H9 (cell line): ENCODE results near the gene NEURL1. TPM values are rescaled to one million over a fixed set of nuclear protein-coding genes. Genes with fewer than 3 reads are reported as not detected.

Experiments
- DNase-seq: peaks from one replicate; pipeline ENCODE4 v3.0.0-alpha.2; 2017
- H2AFZ ChIP-seq: one replicate; pipeline ENCODE4 v1.6.1; 2013; ENCODE audit warnings: mild to moderate bottlenecking, low read length, control low read depth, moderate library complexity
- H2AK5ac ChIP-seq: 2 replicates; pipeline ENCODE4 v1.6.1; 2013; ENCODE audit warnings: low read length, control low read depth, mixed read lengths; ENCODE audit not compliant: insufficient read length
- H2BK120ac ChIP-seq: one replicate; pipeline ENCODE4 v1.6.1; 2013; ENCODE audit warnings: low read depth, mild to moderate bottlenecking, low read length, control low read depth, inconsistent platforms; ENCODE audit not compliant: poor library complexity, severe bottlenecking
- H2BK12ac ChIP-seq: 2 replicates; pipeline ENCODE4 v1.6.1; 2013; ENCODE audit warnings: low read length, control low read depth, mixed read lengths, low read depth; ENCODE audit not compliant: insufficient read length
- H2BK15ac ChIP-seq: 2 replicates; pipeline ENCODE4 v1.6.1; 2013; ENCODE audit warnings: low read depth, low read length, control low read depth
- H2BK20ac ChIP-seq: one replicate; pipeline ENCODE4 v1.6.1; 2013; ENCODE audit warnings: low read depth, mild to moderate bottlenecking, low read length, control low read depth, inconsistent platforms; ENCODE audit not compliant: poor library complexity, severe bottlenecking
- H2BK5ac ChIP-seq: 2 replicates; pipeline ENCODE4 v1.6.1; 2013; ENCODE audit warnings: low read length, control low read depth, mixed read lengths; ENCODE audit not compliant: insufficient read length
- H3K14ac ChIP-seq: 2 replicates; pipeline ENCODE4 v1.6.1; 2013; ENCODE audit warnings: low read length, control low read depth; ENCODE audit not compliant: insufficient read depth
- H3K18ac ChIP-seq: 2 replicates; pipeline ENCODE4 v1.6.1; 2013; ENCODE audit warnings: low read depth, mild to moderate bottlenecking, mixed read lengths, low read length, control low read depth; ENCODE audit not compliant: insufficient read length
- H3K23ac ChIP-seq: 2 replicates; pipeline ENCODE4 v1.6.1; 2013; ENCODE audit warnings: low read length, control low read depth, mixed read lengths, low read depth; ENCODE audit not compliant: insufficient read length
- H3K23me2 ChIP-seq: 2 replicates; pipeline ENCODE4 v1.6.1; 2013; ENCODE audit warnings: low read depth, mild to moderate bottlenecking, mixed read lengths, low read length, control low read depth; ENCODE audit not compliant: insufficient read length, poor library complexity, severe bottlenecking
- H3K27ac ChIP-seq: 2 replicates; pipeline ENCODE4 v1.5.1; 2013; ENCODE audit warnings: low read length, control low read depth, mixed read lengths, low read depth; ENCODE audit not compliant: insufficient read length
- H3K27me3 ChIP-seq: 2 replicates; pipeline ENCODE4 v1.6.1; 2013; ENCODE audit warnings: low read length, control low read depth, inconsistent platforms; ENCODE audit not compliant: insufficient read depth
- H3K4ac ChIP-seq: 2 replicates; pipeline ENCODE4 v1.6.1; 2013; ENCODE audit warnings: low read depth, mild to moderate bottlenecking, control low read depth, inconsistent platforms, low read length, moderate library complexity
- H3K4me1 ChIP-seq: 2 replicates; pipeline ENCODE4 v1.6.1; 2013; ENCODE audit warnings: low read length, control low read depth, inconsistent platforms; ENCODE audit not compliant: insufficient read depth
- H3K4me2 ChIP-seq: 2 replicates; pipeline ENCODE4 v1.6.1; 2013; ENCODE audit warnings: low read length, control low read depth, mixed read lengths; ENCODE audit not compliant: insufficient read length, insufficient read depth
- H3K56ac ChIP-seq: 2 replicates; pipeline ENCODE4 v1.6.1; 2013; ENCODE audit warnings: low read depth, mild to moderate bottlenecking, mixed read lengths, low read length, control low read depth; ENCODE audit not compliant: insufficient read length
- H3K79me1 ChIP-seq: 2 replicates; pipeline ENCODE4 v1.6.1; 2013; ENCODE audit warnings: low read depth, mild to moderate bottlenecking, moderate library complexity, low read length, control low read depth, inconsistent platforms; ENCODE audit not compliant: insufficient read depth, poor library complexity, severe bottlenecking
- H3K79me2 ChIP-seq: 2 replicates; pipeline ENCODE4 v1.6.1; 2013; ENCODE audit warnings: low read length, control low read depth, inconsistent platforms; ENCODE audit not compliant: insufficient read depth
- H3K9ac ChIP-seq: 2 replicates; pipeline ENCODE4 v1.6.1; 2013; ENCODE audit warnings: low read length, control low read depth, mixed read lengths; ENCODE audit not compliant: insufficient read length; ENCODE audit errors: extremely low read depth
- H3K9me3 ChIP-seq: one replicate; pipeline ENCODE4 v1.6.1; 2013; ENCODE audit warnings: low read depth, low read length, inconsistent platforms; ENCODE audit not compliant: control insufficient read depth
- H3T11ph ChIP-seq: one replicate; pipeline ENCODE4 v1.6.1; 2013; ENCODE audit warnings: mild to moderate bottlenecking, low read length, control low read depth, inconsistent platforms
- H4K20me1 ChIP-seq: one replicate; pipeline ENCODE4 v1.6.1; 2013; ENCODE audit not compliant: control insufficient read depth, insufficient read length, insufficient read depth
- H4K5ac ChIP-seq: 2 replicates; pipeline ENCODE4 v1.6.1; 2013; ENCODE audit warnings: low read depth, mild to moderate bottlenecking, mixed read lengths, low read length, control low read depth; ENCODE audit not compliant: insufficient read length
- H4K8ac ChIP-seq: replicated peaks from 2 replicates; pipeline ENCODE4 v1.6.1; 2013; ENCODE audit warnings: low read length, control low read depth, mixed read lengths, low read depth; ENCODE audit not compliant: insufficient read length
- H4K91ac ChIP-seq: 2 replicates; pipeline ENCODE4 v1.6.1; 2013; ENCODE audit warnings: low read depth, mild to moderate bottlenecking, moderate library complexity, mixed read lengths, low read length, control low read depth; ENCODE audit not compliant: insufficient read length
- H3K27ac Mint-ChIP-seq, 3 experiments: 2 replicates in 2 of 3; 3 replicates in 1 of 3; pipeline ENCODE4 v1.8.0; 2020 to 2021; ENCODE audit warnings: mixed read lengths in 3 of 3, mild to moderate bottlenecking in 1 of 3, moderate library complexity in 1 of 3
- H3K27me3 Mint-ChIP-seq: 2 replicates; pipeline ENCODE4 v1.8.0; 2021; ENCODE audit warnings: low read depth, mild to moderate bottlenecking, moderate library complexity, mixed read lengths
- H3K36me3 Mint-ChIP-seq, 3 experiments: 2 replicates in 2 of 3; 3 replicates in 1 of 3; pipeline ENCODE4 v1.8.0; 2020 to 2021; ENCODE audit warnings: low read depth in 3 of 3, mixed read lengths in 3 of 3; ENCODE audit not compliant: insufficient read depth in 1 of 3
- H3K4me1 Mint-ChIP-seq, 2 experiments: 2 replicates each; pipeline ENCODE4 v1.8.0; 2020; ENCODE audit warnings: mixed read lengths in 2 of 2
- H3K4me3 Mint-ChIP-seq, 2 experiments: 2 replicates in 1 of 2; 3 replicates in 1 of 2; pipeline ENCODE4 v1.8.0; 2020 to 2021; ENCODE audit warnings: mild to moderate bottlenecking in 2 of 2, mixed read lengths in 2 of 2, moderate library complexity in 1 of 2
- H3K9me3 Mint-ChIP-seq, 2 experiments: 2 replicates in 1 of 2; 3 replicates in 1 of 2; pipeline ENCODE4 v1.8.0; 2020; ENCODE audit warnings: mild to moderate bottlenecking in 2 of 2, mixed read lengths in 2 of 2, moderate library complexity in 1 of 2
- WGBS: extraction: QIAGEN DNeasy Blood & Tissue Kit; methylation state at CpG from one replicate; pipeline ENCODE4 v1.1.7; 2013; ENCODE audit warnings: missing lambda C conversion rate, low lambda C conversion rate, mixed read lengths; ENCODE audit not compliant: insufficient read length; ENCODE audit errors: extremely low coverage; 5-methylcytosine and 5-hydroxymethylcytosine counted together
- total RNA-seq: library from RNA; stranded (reverse); gene quantifications from 2 replicates; pipeline ENCODE4 v1.2.1, GENCODE V29; 2021
- TF ChIP-seq, protein P1 (sequence below): fragments of 200-600 bp; sonication (generic); conservative IDR thresholded peaks from 3 replicates; pipeline ENCODE4 v1.8.0; 2021; ENCODE audit warnings: antibody characterized with exemption, mild to moderate bottlenecking

Gene NEURL1
- total RNA-seq, 1 experiment from 2014 or later = 1.2 TPM

DNA sequence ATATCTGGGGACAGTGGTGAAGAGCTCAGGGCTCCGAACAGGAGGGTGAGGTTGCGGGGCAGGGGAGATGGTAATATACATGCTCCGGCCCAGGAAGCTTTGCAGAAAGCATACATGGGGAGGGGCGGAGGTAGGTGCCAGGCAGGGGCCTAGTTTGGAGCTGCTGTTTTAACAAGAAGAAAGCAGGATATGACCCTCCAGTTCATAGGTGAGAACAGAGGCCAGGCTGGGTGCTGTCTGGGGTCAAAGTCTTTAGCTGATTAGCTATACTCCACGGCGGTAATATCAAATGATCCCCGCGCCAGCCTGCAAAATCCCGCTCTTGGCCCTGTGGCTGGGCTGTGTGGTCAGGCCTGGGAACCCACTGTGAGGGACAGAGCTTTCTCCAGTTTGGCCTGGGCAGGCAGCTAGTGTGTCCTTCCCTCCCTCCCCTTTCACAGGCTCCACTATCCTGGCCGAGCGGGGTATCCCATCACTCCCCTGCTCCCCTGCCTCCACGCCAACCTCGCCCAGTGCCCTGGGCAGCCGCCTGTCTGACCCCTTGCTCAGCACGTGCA is 95.6 kb downstream of the NEURL1 start:
- Histone ChIP-seq H3T11ph (no peak overlapping the region), H3K79me1 (no peaks in the 10 kb centered on the region), H3K4ac (no peak overlapping the region), H2AK5ac (no peak overlapping the region), H4K5ac (no peak overlapping the region), H3K23ac (no peak overlapping the region), H3K4me1 (no peaks in the 10 kb centered on the region), H2BK120ac (no peak overlapping the region), H3K9ac (no peak overlapping the region), H3K9me3 (no peaks in the 10 kb centered on the region), H2BK5ac (no peak overlapping the region), H2BK12ac (no peak overlapping the region), H3K79me2 (no peaks in the 10 kb centered on the region), H3K23me2 (no peaks in the 10 kb centered on the region), H3K14ac (no peak overlapping the region; the same call in 1 of the 2 replicates), H3K18ac (no peak overlapping the region), H3K27me3 (no peaks in the 10 kb centered on the region), H4K91ac (no peak overlapping the region), H4K8ac (no peak overlapping the region), H2BK15ac (no peak overlapping the region), H3K4me2 (no peak overlapping the region), H3K27ac (no peak overlapping the region), H2BK20ac (no peak overlapping the region), H2AFZ (no peak overlapping the region), H3K56ac (no peak overlapping the region), H4K20me1 (no peaks in the 10 kb centered on the region)
- no CpG with 5 or more reads among the region's 15 CpGs for WGBS
- Mint-ChIP-seq H3K27me3 (no peaks in the 10 kb centered on the region; the same call in 1 of the 2 replicates), H3K4me1 (peaks cover 3 to 4% of the 10 kb centered on the region in 2 experiments; a peak in 3 of 4 replicates), H3K9me3 (peaks cover 0 to 6% of the 10 kb centered on the region in 2 experiments; a peak in 3 of 5 replicates), H3K4me3 (no peak overlapping the region), H3K36me3 (peaks cover 0 to 4% (median 0%) of the 10 kb centered on the region in 3 experiments; a peak in 1 of 7 replicates), H3K27ac (no peak overlapping the region)
- TF ChIP-seq, protein P1, sequence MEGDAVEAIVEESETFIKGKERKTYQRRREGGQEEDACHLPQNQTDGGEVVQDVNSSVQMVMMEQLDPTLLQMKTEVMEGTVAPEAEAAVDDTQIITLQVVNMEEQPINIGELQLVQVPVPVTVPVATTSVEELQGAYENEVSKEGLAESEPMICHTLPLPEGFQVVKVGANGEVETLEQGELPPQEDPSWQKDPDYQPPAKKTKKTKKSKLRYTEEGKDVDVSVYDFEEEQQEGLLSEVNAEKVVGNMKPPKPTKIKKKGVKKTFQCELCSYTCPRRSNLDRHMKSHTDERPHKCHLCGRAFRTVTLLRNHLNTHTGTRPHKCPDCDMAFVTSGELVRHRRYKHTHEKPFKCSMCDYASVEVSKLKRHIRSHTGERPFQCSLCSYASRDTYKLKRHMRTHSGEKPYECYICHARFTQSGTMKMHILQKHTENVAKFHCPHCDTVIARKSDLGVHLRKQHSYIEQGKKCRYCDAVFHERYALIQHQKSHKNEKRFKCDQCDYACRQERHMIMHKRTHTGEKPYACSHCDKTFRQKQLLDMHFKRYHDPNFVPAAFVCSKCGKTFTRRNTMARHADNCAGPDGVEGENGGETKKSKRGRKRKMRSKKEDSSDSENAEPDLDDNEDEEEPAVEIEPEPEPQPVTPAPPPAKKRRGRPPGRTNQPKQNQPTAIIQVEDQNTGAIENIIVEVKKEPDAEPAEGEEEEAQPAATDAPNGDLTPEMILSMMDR = no peak
- no peak for DNase-seq
